ENCODE results near the gene ZNF823. TPM values are rescaled to one million over a fixed set of nuclear protein-coding genes. Genes with fewer than 3 reads are reported as not detected.
A peak's percentile ranks its signal among the peaks of the same experiment; 100 is the strongest.
"Not testable (repeated sequence)": the region's sequence is repeated elsewhere in the genome, so short reads cannot be mapped to it uniquely, and the experiment has no call there.

Gene ZNF823
- total RNA-seq (2012; rRNA removed) = 2.8 and 3.5 TPM in 2 replicates

DNA sequence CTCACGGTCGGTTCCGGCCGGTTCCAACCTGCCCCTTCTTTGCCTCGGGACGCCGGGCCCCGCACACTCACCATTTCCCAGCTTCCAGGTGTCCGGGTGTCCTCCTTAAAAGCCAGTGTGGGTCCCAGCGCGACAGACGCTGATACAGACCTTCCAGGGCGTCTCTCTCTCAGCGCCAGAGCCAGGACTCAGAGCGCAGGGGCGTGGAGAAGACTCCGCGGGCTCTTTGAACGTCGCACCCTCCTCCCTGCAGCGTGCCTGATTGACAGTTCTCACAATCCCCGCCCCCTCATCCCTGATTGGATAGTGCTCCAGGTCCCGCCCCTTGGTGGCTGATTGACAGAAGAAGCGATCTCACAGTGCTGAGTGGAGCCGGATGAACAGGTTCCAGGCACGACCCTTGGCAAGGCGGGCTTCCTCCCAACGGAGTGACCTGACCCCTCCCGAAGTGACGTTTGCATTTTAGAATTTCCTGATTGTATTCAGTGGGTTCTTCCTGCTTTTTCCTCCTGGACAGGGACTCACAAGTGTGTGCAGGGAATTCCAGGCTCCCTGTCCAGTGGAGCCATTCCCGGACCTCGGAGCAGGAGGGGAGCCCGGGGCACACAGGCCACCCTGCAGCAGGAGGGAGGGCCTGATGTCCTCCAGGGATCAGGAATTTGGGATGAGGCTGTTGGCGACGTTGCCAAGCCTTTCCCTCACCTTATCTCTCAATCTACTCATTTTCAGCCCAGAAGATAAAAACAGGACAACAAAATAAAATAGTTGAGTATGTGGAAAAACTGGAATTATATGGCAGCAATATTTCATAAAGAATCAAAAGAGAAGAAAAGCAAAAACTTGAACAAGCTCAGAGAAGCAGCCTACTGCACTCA is at the start of gene ZNF823:
Gene ZNF823 (minus strand): TSS at position 201 of the 875 bp plus-strand sequence. CDS start 127 bp downstream, at position 74.
- no peaks in the 10 kb centered on the region for H3K9me3 ChIP-seq (replicated peaks; ENCODE audit: low read length)
- H3K4me2 ChIP-seq (ENCODE audit: low read length) = peak within 1 kb of the TSS; percentile 89
- peak within 1 kb of the TSS; percentile 89 for H3K9ac ChIP-seq (ENCODE audit: low read depth, low read length)
- H3K4me1 ChIP-seq (ENCODE audit: control insufficient read depth, insufficient read depth, low read length) = peaks cover 18% of the 10 kb centered on the region
- H3K4me3 ChIP-seq (ENCODE audit: low read length) = peak within 1 kb of the TSS; percentile 93
- no peaks in the 10 kb centered on the region for H3K36me3 ChIP-seq (ENCODE audit: insufficient read depth, low read length)
- no peaks in the 10 kb centered on the region for H3K27me3 ChIP-seq (ENCODE audit: control insufficient read depth, insufficient read depth, low read length)

DNA sequence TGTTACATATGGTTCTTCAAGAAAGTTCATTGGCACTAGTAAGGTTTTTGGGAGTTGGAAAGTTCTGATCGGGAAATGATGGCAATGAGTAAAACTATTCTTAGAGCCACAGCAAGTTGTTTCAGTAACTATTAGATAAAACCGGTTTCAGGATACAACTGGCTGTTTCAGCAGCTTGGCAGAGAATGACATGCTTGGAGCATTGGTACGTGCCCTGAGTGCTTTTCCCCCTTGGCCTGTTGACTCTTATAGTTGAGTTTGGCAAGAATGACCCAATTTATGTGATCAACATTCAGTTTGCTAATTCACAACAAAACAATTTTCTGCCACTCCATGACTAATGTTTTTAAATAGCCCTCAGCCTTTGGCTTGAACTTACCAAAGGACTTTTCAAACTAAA is 48.8 kb upstream of the ZNF823 start:
- H3K9me3 ChIP-seq (replicated peaks; ENCODE audit: low read length) = peaks cover 26% of the 10 kb centered on the region
- no peak overlapping the region for H3K4me2 ChIP-seq (ENCODE audit: low read length)
- no peaks in the 10 kb centered on the region for H3K27me3 ChIP-seq (ENCODE audit: control insufficient read depth, insufficient read depth, low read length)
- H3K9ac ChIP-seq (ENCODE audit: low read depth, low read length) = no peak overlapping the region
- H3K36me3 ChIP-seq (ENCODE audit: insufficient read depth, low read length) = peaks cover 20% of the 10 kb centered on the region
- no peak overlapping the region for H3K4me3 ChIP-seq (ENCODE audit: low read length)
- no peaks in the 10 kb centered on the region for H3K4me1 ChIP-seq (ENCODE audit: control insufficient read depth, insufficient read depth, low read length)

DNA sequence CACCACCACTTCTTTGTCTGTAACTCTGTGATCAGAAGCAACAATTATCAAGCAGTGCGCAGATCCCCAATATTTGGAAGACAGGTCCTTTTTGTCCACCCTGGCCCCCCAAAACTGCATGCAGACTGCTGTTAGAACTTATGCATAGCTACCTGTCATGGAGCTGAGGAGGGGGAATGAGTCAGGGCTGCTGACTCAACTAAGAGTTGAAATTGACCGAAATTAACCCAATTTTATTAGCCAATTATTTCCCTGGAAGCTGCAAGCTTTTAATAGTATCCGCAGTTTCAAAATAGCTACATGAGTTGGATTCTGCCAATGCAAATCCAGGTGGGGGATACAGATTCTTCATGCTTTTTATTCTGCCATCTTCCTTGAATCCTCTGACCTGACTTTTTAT is 45.6 kb upstream of the ZNF823 start:
- peaks cover 56% of the 10 kb centered on the region for H3K9me3 ChIP-seq (replicated peaks; ENCODE audit: low read length)

DNA sequence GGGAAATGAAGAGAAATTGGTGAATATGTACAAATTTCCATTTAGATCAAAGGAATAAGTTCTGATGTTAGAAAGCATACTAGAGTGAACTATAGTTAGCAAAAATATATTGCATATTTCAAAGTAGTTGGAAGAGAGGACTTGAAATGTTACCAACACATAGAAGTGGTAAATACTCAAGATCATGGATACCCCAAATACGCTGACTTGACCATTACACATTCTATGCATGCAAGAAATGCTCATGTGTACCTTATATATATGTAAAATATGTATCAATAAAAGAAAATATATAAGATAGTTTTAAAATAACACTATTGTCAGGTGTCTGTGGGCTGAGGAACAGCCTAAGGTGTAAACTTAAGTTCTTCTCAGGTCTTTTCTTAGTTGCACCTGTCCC is 45.0 kb upstream of the ZNF823 start:
- peaks cover 55% of the 10 kb centered on the region for H3K36me3 ChIP-seq (ENCODE audit: insufficient read depth, low read length)
- no peak overlapping the region for H3K9ac ChIP-seq (ENCODE audit: low read depth, low read length)
- no peaks in the 10 kb centered on the region for H3K27me3 ChIP-seq (ENCODE audit: control insufficient read depth, insufficient read depth, low read length)
- H3K4me2 ChIP-seq (ENCODE audit: low read length) = no peak overlapping the region
- H3K4me3 ChIP-seq (ENCODE audit: low read length) = no peak overlapping the region
- peaks cover 61% of the 10 kb centered on the region for H3K9me3 ChIP-seq (replicated peaks; ENCODE audit: low read length)
- no peaks in the 10 kb centered on the region for H3K4me1 ChIP-seq (ENCODE audit: control insufficient read depth, insufficient read depth, low read length)

More for the DNA sequence above, 45.6 kb upstream of the ZNF823 start:
- Histone ChIP-seq H3K4me1 (ENCODE audit: control insufficient read depth, insufficient read depth, low read length) (no peaks in the 10 kb centered on the region), H3K27me3 (ENCODE audit: control insufficient read depth, insufficient read depth, low read length) (no peaks in the 10 kb centered on the region), H3K36me3 (ENCODE audit: insufficient read depth, low read length) (peaks cover 49% of the 10 kb centered on the region), H3K4me2 (ENCODE audit: low read length) (no peak overlapping the region), H3K4me3 (ENCODE audit: low read length) (no peak overlapping the region), H3K9ac (ENCODE audit: low read depth, low read length) (no peak overlapping the region)

DNA sequence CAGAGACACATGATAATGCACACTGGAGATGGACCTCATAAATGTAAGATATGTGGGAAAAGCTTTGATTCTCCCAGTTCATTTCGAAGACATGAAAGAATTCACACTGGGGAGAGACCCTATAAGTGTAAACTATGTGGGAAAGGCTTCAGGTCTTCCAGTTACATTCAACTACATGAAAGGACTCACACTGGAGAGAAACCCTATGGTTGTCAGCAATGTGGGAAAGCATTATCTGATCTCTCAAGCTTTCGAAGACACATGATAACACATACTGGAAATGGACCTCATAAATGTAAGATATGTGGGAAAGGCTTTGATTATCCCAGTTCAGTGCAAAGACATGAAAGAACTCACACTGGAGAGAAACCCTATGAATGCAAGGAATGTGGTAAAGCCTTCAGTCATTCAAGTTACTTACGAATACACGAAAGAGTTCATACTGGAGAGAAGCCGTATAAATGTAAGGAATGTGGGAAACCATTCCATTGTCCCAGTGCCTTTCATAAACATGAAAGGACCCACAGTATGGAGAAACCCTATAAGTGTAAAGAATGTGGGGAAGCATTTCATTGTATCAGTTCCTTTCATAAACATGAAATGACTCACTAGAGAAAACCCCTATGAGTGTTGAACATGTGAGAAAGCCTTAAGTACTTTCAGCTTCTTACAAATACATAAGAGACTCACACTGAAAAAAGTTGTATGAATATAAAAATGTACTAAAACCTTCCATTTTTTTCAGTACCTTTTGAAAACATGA is 42.7 kb upstream of the ZNF823 start:
- Histone ChIP-seq H3K9me3 (replicated peaks; ENCODE audit: low read length) (peaks cover 60% of the 10 kb centered on the region), H3K4me1 (ENCODE audit: control insufficient read depth, insufficient read depth, low read length) (no peaks in the 10 kb centered on the region), H3K9ac (ENCODE audit: low read depth, low read length) (no peak overlapping the region), H3K4me3 (ENCODE audit: low read length) (no peak overlapping the region), H3K4me2 (ENCODE audit: low read length) (no peak overlapping the region), H3K36me3 (ENCODE audit: insufficient read depth, low read length) (peaks cover 72% of the 10 kb centered on the region), H3K27me3 (ENCODE audit: control insufficient read depth, insufficient read depth, low read length) (no peaks in the 10 kb centered on the region)

DNA sequence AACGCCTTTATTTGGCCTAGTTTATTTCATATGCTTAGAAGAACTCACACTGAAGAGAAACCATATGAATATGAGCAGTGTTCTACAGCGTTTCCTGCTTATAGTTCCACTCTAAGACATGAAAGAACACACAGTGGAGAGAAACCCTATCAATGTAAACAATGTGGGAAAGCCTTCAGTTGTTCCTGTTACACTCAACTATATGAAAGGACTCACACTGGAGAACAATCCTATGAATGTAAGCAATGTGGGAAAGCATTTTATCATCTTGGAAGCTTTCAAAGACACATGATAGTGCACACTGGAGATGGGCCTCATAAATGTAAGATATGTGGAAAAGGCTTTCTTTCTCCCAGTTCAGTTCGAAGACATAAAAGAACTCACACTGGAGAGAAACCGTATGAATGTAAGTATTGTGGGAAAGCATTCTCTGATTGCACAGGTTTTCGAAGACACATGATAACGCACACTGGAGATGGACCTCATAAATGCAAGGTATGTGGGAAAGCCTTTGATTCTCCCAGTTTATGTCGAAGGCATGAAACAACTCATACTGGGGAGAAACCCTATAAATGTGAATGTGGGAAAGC is 41.8 kb upstream of the ZNF823 start:
- Histone ChIP-seq H3K4me1 (ENCODE audit: control insufficient read depth, insufficient read depth, low read length) (no peaks in the 10 kb centered on the region), H3K4me2 (ENCODE audit: low read length) (no peak overlapping the region), H3K4me3 (ENCODE audit: low read length) (peak overlapping the region; percentile 24), H3K27me3 (ENCODE audit: control insufficient read depth, insufficient read depth, low read length) (no peaks in the 10 kb centered on the region), H3K36me3 (ENCODE audit: insufficient read depth, low read length) (peaks cover 72% of the 10 kb centered on the region), H3K9me3 (replicated peaks; ENCODE audit: low read length) (peaks cover 59% of the 10 kb centered on the region), H3K9ac (ENCODE audit: low read depth, low read length) (no peak overlapping the region)

DNA sequence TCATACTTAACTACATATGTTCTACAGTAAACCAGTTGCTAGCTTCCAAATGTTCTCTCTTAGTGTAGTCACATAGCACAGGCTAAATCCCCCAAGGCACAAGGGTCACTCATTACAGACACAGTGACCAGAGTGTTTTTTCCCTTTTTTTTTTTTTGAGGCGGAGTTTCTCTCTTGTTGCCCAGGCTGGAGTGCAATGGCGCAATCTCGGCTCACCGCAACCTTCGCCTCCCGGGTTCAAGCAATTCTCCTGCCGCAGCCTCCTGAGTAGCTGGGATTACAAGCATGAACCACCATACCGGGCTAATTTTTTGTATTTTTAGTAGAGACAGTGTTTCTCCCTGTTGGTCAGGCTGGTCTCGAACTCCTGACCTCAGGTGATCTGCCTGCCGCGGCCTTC is 37.9 kb upstream of the ZNF823 start:
- H3K27me3 ChIP-seq (ENCODE audit: control insufficient read depth, insufficient read depth, low read length); H3K4me2 ChIP-seq (ENCODE audit: low read length); H3K9ac ChIP-seq (ENCODE audit: low read depth, low read length); H3K4me3 ChIP-seq (ENCODE audit: low read length); H3K4me1 ChIP-seq (ENCODE audit: control insufficient read depth, insufficient read depth, low read length): not testable (repeated sequence)
- Histone ChIP-seq H3K36me3 (ENCODE audit: insufficient read depth, low read length) (peaks cover 45% of the 10 kb centered on the region), H3K9me3 (replicated peaks; ENCODE audit: low read length) (peaks cover 42% of the 10 kb centered on the region)

DNA sequence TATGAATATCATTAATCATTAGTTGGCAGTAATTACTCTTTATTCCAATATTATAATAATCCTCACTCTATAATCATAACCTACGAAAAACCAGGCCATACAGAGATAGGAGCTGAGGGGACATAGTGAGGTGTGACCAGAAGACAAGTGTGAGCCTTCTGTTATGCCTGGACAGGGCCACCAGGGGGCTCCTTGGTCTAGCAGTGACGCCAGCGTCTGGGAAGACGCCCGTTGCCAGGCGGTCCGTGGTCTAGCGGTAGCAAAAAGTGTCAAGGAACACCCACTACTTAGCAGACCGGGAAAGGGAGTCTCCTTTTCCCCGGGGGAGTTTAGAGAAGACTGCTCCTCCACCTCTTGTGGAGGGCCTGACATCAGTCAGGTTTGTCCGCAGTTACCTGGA is 32.8 kb upstream of the ZNF823 start:
- not testable (repeated sequence) for H3K27me3 ChIP-seq (ENCODE audit: control insufficient read depth, insufficient read depth, low read length); H3K4me2 ChIP-seq (ENCODE audit: low read length); H3K4me1 ChIP-seq (ENCODE audit: control insufficient read depth, insufficient read depth, low read length); H3K4me3 ChIP-seq (ENCODE audit: low read length); H3K36me3 ChIP-seq (ENCODE audit: insufficient read depth, low read length); H3K9ac ChIP-seq (ENCODE audit: low read depth, low read length)
- H3K9me3 ChIP-seq (replicated peaks; ENCODE audit: low read length) = peaks cover 11% of the 10 kb centered on the region

DNA sequence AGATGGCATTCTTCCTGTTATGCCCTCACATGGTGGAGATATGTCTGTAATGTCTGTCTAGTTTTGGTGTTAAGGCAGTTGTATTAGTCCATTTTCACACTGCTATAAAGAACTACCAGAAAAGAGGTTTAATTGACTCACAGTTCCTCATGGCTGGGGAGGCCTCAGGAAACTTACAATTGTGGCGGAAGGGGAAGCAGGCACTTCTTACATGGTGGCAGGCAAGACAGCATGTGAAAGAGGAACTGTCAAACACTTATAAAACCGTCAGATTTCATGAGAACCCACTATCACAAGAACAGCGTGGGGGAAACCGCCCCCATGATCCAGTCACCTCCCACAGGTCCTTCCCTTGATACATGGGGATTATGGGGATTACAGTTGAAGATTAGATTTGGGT is 31.2 kb upstream of the ZNF823 start:
- Histone ChIP-seq H3K4me3 (ENCODE audit: low read length) (no peak overlapping the region), H3K36me3 (ENCODE audit: insufficient read depth, low read length) (peaks cover 3% of the 10 kb centered on the region), H3K4me1 (ENCODE audit: control insufficient read depth, insufficient read depth, low read length) (peaks cover 8% of the 10 kb centered on the region), H3K27me3 (ENCODE audit: control insufficient read depth, insufficient read depth, low read length) (no peaks in the 10 kb centered on the region), H3K4me2 (ENCODE audit: low read length) (no peak overlapping the region), H3K9ac (ENCODE audit: low read depth, low read length) (no peak overlapping the region), H3K9me3 (replicated peaks; ENCODE audit: low read length) (peaks cover 10% of the 10 kb centered on the region)

DNA sequence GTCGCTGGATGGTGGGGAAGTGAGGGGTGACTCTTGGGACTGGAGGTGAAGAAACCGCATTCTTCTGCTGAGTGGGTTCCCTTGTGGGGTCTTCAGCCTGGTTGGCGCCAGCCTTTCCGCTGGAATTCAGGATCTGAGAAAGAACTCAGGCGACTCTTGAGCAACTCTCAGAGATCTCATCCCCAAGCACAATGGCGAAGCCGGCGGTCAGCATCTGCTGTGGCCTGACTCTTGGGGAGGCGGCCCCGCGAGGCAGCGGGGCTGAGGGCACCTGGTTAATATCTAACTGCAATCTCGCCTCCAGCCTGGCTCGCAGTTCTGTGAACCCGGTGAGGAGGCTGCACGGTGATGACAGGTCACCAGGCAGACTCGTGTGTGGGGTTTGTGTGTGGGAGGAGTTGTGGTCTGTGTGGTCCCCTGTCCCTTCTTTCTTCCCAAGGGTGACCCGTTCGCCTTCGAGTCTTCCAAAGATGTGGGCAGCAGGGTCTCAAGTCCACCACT is 28.9 kb upstream of the ZNF823 start:
- Histone ChIP-seq H3K4me3 (ENCODE audit: low read length) (peak overlapping the region; percentile 80), H3K9ac (ENCODE audit: low read depth, low read length) (peak overlapping the region; percentile 97), H3K4me2 (ENCODE audit: low read length) (peak overlapping the region; percentile 94), H3K27me3 (ENCODE audit: control insufficient read depth, insufficient read depth, low read length) (peaks cover 3% of the 10 kb centered on the region), H3K36me3 (ENCODE audit: insufficient read depth, low read length) (peaks cover 3% of the 10 kb centered on the region), H3K9me3 (replicated peaks; ENCODE audit: low read length) (peaks cover 7% of the 10 kb centered on the region), H3K4me1 (ENCODE audit: control insufficient read depth, insufficient read depth, low read length) (peaks cover 8% of the 10 kb centered on the region)

Measured in skeletal muscle satellite cell (primary cell).